GM18907 (cell line): ENCODE measurements around the gene CORO7.
A peak's percentile ranks its signal among the peaks of the same experiment; 100 is the strongest.
"Not testable (repeated sequence)": the region's sequence is repeated elsewhere in the genome, so short reads cannot be mapped to it uniquely, and the experiment has no call there.

Experiments
- ATAC-seq: cut with Tn5 transposase; IDR thresholded peaks from one replicate; pipeline ENCODE4 v1.9.1; 2021; ENCODE audit warnings: mild to moderate bottlenecking, moderate library complexity; ENCODE audit not compliant: unreplicated experiment

The CORO7 gene

DNA sequence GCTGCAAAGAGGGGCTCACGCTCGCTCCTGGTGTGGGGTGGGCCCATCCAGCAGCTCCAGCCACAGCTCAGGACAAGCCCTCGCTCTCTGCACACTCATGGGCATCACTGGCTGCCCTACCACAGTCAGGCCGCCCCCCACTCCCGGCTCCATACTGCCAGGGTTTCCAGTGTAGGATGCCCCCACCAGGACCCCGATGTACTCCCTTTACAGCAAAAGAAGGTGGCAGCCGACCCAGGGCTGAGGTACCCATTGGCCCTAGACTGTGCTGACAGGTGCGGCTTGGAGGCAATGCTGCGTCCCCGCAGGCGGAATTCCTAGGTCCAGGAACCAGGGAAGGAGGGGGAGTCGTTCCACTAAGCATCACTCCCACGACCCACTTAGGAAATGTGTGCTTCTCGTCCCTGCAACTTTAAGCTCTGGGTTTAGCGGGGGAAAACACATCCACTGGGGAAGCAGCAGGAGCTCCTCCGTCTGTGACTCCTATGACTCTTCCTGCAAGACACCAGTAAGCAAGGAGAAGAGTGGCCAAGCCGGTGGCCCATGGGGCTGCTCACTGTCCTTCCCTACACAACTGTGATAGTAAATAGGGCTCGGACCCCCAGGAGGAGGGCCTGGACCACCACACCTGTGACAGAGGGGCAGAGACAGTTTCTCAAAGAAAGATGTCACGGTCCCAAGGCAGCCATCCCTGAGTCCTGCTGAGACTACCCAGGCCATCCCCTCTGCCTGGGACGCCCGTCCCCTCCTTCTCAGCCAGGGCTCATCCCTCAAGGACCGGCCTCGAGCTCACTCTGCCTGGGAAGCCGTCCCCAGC, 13.1 kb downstream of the CORO7 start:
- ATAC-seq, result no peak

DNA sequence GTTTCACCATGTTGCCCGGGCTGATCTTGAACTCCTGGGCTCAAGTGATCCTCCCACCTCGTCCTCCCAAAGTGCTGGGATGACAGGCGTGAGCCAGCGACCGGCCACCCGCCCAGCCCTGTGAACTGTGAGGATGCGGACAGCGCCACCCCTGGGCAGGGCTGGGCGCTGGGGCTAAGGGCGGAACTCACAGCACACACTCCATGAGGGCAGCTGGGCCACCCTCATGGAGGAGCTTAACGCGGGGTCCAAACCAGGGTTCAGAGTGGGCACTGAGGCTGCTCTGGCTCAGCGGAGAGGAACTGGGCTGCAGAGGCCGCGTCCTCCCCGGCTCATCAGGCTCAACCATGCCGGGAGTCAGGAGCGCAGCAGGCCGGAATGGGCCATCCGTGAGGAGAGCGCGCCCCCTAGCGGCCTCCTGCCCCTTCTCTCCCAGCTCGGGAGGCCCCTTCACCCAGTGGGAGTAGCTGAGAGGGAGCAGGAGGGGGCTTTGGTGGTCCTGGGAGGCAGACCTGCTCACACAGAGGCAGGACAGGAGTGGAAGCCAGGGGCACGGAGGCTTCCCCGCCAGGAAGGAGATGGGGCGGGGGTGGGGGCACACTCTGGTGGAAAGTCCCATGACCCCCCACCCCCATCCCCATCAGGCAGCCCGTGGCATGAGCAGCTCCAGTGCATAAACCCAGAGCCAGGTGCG, 13.8 kb downstream of the CORO7 start:
- peak; percentile 37 for ATAC-seq

DNA sequence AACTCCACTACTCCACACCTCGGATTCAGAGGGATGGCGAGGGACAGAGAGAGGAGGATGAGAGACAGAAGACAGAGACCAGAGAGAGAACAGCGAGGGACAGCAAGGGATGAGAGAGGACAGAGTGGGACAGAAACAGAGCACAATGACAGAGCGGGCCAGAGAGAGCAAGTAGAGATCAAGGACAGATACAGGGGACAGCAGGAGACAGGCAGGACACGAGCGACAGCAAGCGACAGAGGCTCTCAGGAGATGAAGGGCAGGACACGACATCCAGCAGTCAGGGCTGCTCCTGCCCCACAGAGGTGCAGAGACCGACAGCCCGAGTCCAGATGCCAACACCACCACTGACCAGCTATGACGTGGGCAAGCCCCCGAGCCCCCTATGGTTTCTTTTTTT, 14.9 kb downstream of the CORO7 start:
- ATAC-seq, result no peak

DNA sequence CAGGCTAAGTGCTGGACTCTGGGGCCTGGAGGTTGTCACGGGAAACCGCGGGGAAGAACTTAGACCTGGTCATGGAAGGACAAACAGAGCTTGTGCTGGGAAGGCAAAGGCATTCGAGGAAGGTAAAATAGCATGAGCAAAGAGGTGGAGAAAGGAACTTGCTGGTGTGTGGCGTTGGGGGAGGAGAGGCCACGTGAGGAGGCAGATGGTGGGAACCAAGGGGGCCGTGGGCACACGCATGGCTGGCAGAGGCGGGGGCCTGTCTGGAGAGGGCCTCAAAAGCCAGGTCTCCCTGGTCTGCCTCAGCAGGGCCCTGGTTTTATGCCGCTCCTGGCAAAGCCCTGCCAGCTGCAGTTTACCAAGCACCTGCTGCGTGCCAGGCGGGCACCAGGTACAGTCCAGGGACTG, 15.3 kb downstream of the CORO7 start:
- ATAC-seq, result no peak

- no peak for ATAC-seq
Observed at GRCh38 chr16:4399001-4399730, 17.2 kb downstream of the CORO7 start.

- no peak for ATAC-seq
Observed at GRCh38 chr16:4395055-4395726, 21.2 kb downstream of the CORO7 start.

DNA sequence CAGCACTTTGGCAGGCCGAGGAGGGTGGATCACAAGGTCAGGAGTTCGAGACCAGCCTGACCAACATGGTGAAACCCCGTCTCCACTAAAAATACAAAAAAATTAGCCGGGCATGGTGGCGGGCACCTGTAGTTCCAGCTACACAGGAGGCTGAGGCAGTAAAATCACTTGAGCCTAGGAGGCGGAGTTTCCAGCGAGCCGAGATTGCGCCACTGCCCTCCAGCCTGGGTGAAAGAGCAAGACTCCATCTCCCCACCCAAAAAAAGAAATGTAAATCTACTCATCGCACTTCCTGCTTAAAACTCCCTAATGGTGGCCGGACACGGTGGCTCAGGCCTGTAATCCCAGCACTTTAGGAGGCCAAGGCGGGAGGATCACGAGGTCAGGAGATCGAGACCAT, 22.5 kb downstream of the CORO7 start:
- ATAC-seq, result not testable (repeated sequence)

DNA sequence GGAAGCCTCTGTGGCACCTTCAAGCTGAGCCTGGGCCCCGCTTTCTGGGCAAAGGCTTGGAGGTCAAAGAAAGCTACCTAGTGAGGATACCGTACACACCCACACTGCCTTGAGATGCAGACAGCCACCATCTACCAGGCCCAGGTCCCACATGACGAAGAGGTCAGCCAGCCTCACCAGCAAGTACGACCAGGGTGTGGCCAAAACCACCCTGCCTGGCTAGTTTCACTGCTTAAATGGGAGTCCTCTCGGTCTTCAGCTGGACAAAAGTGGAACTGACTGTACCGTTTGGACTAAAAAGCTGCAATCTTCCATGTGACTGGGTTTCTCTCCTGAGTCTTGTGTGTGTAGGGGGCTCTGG, 23.2 kb downstream of the CORO7 start:
- no peak for ATAC-seq

DNA sequence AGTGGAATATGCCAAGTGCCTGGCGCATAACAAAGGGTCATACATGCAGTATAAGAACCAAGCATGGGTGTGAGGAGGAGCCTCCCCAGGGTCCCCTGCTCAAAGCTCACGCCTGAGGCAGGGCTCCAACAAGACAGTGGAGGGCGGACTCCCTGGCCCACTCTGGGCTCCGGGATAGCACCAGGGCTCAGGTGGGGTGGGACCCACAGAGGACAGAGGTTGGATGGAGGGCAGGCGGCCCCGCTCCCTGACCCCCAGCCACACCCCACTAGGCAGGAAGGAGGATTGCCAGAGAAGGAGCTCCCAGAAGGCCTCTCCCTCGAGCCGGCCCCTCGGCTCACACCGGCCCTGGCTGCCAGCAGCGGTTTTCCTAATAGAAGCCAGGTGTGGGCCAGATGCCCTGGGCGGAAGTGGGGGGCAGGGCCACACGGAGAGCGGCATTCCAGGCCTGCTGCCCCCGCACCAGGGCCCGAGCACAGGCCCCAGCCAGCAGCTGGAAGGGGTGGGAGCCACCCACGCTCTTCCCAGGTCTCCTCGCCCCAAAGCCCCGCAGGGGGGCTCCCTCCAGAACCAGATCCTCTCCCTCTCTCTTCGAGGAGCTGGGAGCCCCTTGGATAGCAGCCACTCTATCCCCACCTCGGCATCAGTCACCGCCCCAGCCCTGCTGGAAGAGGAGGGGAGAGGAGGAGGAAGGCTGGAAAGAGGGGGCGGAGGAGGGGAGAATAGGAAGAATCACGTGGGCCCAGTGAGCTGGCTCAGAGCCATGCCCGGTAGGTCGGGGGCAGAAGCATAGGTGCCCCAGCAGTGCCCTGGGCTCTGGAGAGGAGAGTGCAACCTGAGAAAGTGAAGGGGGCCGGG, 23.8 kb downstream of the CORO7 start:
- no peak for ATAC-seq

DNA sequence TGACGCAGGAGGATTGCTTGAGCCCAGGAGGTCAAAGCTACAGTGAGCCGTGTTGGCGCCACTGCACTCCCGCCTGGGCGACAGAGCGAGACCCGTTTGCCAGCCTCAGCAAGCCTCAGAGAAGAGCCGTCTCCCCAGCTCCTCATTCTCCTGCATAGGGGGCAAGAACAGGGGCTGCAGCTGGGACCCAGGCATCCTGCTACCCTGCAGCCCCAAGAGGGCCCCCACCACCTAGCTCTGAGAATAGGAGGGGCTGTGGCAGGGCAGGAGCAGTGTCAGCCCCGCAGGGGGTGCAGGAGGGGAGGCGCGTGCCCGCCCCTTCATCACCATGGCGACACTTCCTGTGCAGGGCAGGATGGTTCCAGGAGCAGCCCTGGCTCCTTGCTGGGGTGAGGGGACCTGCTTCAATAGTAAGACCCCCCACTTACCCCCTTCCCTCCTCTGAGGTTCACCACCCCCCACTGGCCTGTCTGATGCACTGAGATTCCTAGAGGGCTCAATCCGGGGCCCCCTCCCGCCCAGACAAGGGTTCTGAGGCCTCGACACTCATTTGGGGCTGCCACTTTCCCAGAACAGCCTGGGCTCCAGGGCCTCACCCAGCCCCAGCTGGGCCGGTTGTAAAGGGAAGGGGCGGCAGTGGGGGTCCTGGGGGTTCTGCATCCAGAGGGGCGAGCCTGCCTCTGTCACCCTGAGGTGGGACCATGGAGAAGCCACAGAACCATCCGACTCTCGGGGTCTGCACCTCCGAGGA, 24.6 kb downstream of the CORO7 start:
- ATAC-seq, result no peak

- no peak for ATAC-seq
Observed at GRCh38 chr16:4390266-4391260, 25.8 kb downstream of the CORO7 start.

- no peak for ATAC-seq
Observed at GRCh38 chr16:4389051-4389955, 27.1 kb downstream of the CORO7 start.

DNA sequence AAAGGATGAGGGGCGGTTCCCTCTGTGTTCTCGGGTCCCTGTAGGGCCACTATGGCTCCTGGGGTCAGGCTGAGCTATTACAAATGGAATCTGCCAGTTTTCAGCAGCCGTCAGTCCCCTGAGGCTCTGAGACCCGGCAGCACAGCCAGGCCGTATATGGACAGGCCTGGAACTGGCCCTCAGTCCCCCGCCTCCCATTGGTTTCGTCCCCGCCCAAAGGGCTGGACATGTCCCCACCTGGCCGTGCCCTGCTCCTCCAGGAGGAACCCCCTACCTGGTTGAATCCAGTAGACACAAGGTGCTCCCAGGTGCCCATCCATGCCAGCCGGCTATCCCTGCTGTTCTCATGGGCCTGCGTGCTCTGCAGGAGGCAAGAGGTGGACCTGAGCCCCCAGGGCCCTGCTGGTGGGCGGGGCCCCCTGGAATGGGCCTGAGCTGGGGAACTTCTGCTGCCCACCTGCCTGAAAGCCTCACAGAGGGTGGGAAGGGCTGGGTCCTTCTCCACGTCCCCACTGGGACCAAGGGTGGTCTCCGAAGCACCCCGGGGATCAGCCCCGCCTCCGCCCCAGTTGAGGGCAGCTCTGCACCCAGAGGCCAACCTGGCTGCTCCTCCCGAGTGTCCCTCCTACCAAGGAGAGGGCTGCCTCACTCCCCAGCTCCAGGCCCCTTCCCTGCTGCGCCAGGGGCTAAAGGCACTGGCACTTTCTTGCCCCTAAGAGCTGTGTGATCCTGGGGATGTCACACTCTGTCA, 27.9 kb downstream of the CORO7 start:
- ATAC-seq, result no peak

GRCh38 chr16:4387781-4388180, 28.6 kb downstream of the CORO7 start:
- ATAC-seq, result no peak

GRCh38 chr16:4386951-4387565, 29.3 kb downstream of the CORO7 start:
- no peak for ATAC-seq

DNA sequence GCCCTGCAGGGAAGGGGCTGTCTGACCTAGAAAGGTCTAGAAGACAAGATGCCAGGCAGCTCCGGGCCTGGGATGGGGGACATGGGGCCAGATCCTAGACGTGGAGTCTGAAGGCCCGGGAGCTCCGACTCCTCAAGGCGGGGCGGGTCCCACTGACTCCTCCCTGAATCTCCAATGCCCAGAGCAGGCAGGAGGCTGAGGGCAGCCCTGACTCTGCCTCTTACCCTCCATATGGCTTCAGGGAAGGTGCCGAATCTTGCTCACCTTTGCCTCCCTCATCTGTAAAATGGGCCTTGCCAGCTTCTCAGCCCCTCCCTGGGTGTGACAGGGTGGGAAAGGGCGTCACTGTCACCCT, 30.0 kb downstream of the CORO7 start:
- ATAC-seq, result no peak
